Spleen (tissue), 11 donors: Measurements from ENCODE around the gene CCDC102A. TPM values are rescaled to one million over a fixed set of nuclear protein-coding genes. Genes with fewer than 3 reads are reported as not detected.

Source experiments
- DNase-seq: peaks from one replicate; pipeline ENCODE4 v3.0.0-alpha.2; 2020
- H3K27ac ChIP-seq, 8 donors: fragments of 200-600 bp; sonication (generic) in 7 of 8; 1 replicate in 4 of 8; 2 replicates in 4 of 8; pipeline versions ENCODE4 v1.5.0 to v1.8.0; 2016 to 2021; ENCODE audit warnings: inconsistent platforms in 4 of 8, mild to moderate bottlenecking in 4 of 8, moderate library complexity in 1 of 8
- H3K27me3 ChIP-seq, 7 donors: fragments of 200-600 bp; sonication (generic) in 6 of 7; replicated peaks in 1 of 7; 1 replicate in 4 of 7; 2 replicates in 3 of 7; pipeline versions ENCODE4 v1.5.0 to v1.8.0; 2016 to 2021; ENCODE audit warnings: inconsistent platforms in 3 of 7, mild to moderate bottlenecking in 1 of 7
- H3K36me3 ChIP-seq, 6 donors: fragments of 200-600 bp; sonication (generic) in 5 of 6; 1 replicate in 4 of 6; 2 replicates in 2 of 6; pipeline versions ENCODE4 v1.5.0 to v1.8.0; 2016 to 2021; ENCODE audit warnings: inconsistent platforms in 2 of 6
- H3K4me1 ChIP-seq, 6 donors: fragments of 200-600 bp; sonication (generic) in 5 of 6; 1 replicate in 3 of 6; 2 replicates in 3 of 6; pipeline versions ENCODE4 v1.5.0 to v1.8.0; 2016 to 2021; ENCODE audit warnings: inconsistent platforms in 3 of 6
- H3K4me3 ChIP-seq, 8 donors: fragments of 200-600 bp; sonication (generic) in 7 of 8; 1 replicate in 4 of 8; 2 replicates in 4 of 8; pipeline versions ENCODE4 v1.5.0 to v1.8.0; 2016 to 2021; ENCODE audit warnings: inconsistent platforms in 4 of 8, mild to moderate bottlenecking in 4 of 8, moderate library complexity in 2 of 8
- H3K9me3 ChIP-seq, 8 donors: fragments of 200-600 bp; sonication (generic) in 7 of 8; 1 replicate in 4 of 8; 2 replicates in 4 of 8; pipeline versions ENCODE4 v1.5.0 to v1.8.0; 2016 to 2021; ENCODE audit warnings: inconsistent platforms in 4 of 8
- POLR2A ChIP-seq, 3 donors: fragments of 450-650 bp; IDR thresholded peaks; one replicate each; pipeline ENCODE4 v1.5.1; 2017; ENCODE audit warnings: antibody characterized with exemption in 3 of 3, mild to moderate bottlenecking in 1 of 3
- POLR2AphosphoS5 ChIP-seq, 3 donors: sonication (generic); formaldehyde crosslinking; IDR thresholded peaks; one replicate each; pipeline ENCODE4 v1.5.1; 2017; ENCODE audit warnings: antibody characterized with exemption in 3 of 3
- WGBS, 5 donors: extraction: QIAGEN DNeasy Blood & Tissue Kit in 3 of 5; methylation state at CpG; one replicate each; pipeline versions ENCODE4 v1.1.5 to v1.1.7; 2013 to 2018; 5-methylcytosine and 5-hydroxymethylcytosine counted together
- intact Hi-C: fragments of 100-400 bp; cut with DNase I; formaldehyde crosslinking; loops from one replicate; pipeline ENCODE4 v1.15.0; 2023; ENCODE audit warnings: low total_unique reads
- polyA plus RNA-seq, 3 donors: library from polyadenylated mRNA; stranded (reverse); fragments of 200-250 nt; gene quantifications; one replicate each; pipeline ENCODE4 v1.2.1, GENCODE V29; 2013
- total RNA-seq, 7 donors: library from RNA; depleted of rRNA in 3 of 7; stranded (reverse); fragments of >200 nt in 3 of 7; fragmentation: NEBNext Ultra II Directional in 4 of 7; extraction: Animal tissue kit (Norgen Biotek cat#: 25700) in 4 of 7; gene quantifications; one replicate each; pipeline versions ENCODE4 v1.1.0 to v1.2.1, GENCODE V29; 2016 to 2021
- TF ChIP-seq, protein P1 (sequence below), 11 experiments: fragments of 200-600 bp in 7 of 11; fragments of 450-650 bp in 4 of 11; sonication (generic) in 4 of 11; IDR thresholded peaks in 8 of 11; conservative IDR thresholded peaks in 3 of 11; 1 replicate in 7 of 11; 2 replicates in 4 of 11; pipeline versions ENCODE4 v1.4.0 to v1.8.0; 2016 to 2021; ENCODE audit warnings: antibody characterized with exemption in 11 of 11, inconsistent platforms in 4 of 11, mild to moderate bottlenecking in 1 of 11
- donor health status: healthy with polysubstance abuse.
- donor health status: DM: no; HTN: no; CAD: no; lungs with moderate emphysema.
- donor health status: DM: no; HTN: no; CAD: no.
- donor health status: Bipolar disorder and iron deficiency.
- donor health status: healthy.
- donor health status: DM: no; HTN: no; CAD: no.
- donor health status: DM: yes; HTN: yes; CAD: no.

Gene CCDC102A
- total and polyA plus RNA-seq, 10 donors: 4.6 to 14.8 (median 7.8) TPM

- Histone ChIP-seq H3K4me1 (peaks cover 8 to 52% (median 32%) of the 10 kb centered on the region in 6 donors), H3K36me3 (peaks cover 0 to 52% (median 6%) of the 10 kb centered on the region in 6 donors), H3K4me3 (no peak overlapping the region), H3K9me3 (no peaks in the 10 kb centered on the region), H3K27ac (peak overlapping the region in 3 of 8 donors; percentile 22 to 46 (median 34)), H3K27me3 (no peaks in the 10 kb centered on the region)
- DNase-seq: no peak
- 94 to 97% (median 96%) methylated on average over 12 to 23 of the region's 23 CpGs for WGBS, 5 donors
- TF ChIP-seq POLR2AphosphoS5 (IDR thresholded peaks at IDR 0.05): no peak
- TF ChIP-seq POLR2A (IDR thresholded peaks at IDR 0.05): no peak
- TF ChIP-seq, protein P1, sequence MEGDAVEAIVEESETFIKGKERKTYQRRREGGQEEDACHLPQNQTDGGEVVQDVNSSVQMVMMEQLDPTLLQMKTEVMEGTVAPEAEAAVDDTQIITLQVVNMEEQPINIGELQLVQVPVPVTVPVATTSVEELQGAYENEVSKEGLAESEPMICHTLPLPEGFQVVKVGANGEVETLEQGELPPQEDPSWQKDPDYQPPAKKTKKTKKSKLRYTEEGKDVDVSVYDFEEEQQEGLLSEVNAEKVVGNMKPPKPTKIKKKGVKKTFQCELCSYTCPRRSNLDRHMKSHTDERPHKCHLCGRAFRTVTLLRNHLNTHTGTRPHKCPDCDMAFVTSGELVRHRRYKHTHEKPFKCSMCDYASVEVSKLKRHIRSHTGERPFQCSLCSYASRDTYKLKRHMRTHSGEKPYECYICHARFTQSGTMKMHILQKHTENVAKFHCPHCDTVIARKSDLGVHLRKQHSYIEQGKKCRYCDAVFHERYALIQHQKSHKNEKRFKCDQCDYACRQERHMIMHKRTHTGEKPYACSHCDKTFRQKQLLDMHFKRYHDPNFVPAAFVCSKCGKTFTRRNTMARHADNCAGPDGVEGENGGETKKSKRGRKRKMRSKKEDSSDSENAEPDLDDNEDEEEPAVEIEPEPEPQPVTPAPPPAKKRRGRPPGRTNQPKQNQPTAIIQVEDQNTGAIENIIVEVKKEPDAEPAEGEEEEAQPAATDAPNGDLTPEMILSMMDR (IDR thresholded peaks at IDR 0.05 in 8 of 11, conservative IDR thresholded peaks at IDR 0.05 in 3 of 11): no peak
- intact Hi-C loops: loop anchor here (10.0 kb wide), 1 partner anchor 48 kb away; the partner anchor contains the start of gene POLR2C
Measured at GRCh38 chr16:57512296-57513001, 23.9 kb downstream of the CCDC102A start.

DNA sequence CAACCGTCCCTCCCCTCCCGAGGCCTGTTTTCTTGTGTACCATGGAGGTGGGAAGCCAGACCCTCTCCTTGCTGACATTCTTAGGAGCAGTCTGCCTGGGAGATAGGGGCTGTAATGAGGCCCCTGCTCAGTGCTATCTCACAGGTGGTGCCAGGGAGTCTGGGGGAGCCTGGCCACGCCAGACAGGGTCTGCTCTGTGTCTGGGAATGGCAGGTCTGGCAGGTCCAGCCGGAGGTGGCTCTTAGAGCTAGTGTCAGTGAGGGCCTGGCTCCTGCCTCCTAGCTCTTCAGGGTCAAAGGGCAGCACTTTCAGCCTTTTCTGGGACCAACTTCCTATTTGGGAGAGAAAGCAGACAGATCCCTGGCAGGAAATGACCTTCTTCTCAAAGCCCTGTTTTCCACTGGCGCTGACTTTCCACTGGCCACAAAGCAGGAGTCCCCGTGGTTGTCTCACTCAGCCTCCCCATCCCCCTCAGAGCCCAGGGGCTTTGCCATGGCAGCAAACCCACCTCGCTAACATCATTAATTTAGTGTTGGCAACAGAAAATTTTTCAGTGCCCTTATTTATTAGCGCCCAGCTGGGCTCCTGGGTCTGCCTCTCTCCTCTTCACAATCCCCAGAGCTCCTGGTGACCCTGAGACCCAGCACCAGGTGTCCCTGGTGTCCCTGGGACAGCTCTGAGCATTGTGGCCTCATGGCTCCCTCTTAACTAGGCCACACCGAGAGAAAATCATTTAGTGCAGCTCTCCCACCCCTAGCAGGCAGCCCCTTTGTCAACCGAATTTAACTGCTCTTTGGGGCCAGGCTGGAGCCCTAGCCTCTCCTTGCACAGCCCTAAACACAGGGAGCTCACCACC lies 26.1 kb downstream of the CCDC102A start:
- H3K36me3 ChIP-seq: peaks cover 0 to 32% (median 4%) of the 10 kb centered on the region in 6 donors
- intact Hi-C loops: loop anchor here (10.0 kb wide), 1 partner anchor 45 kb away; the partner anchor contains the start of gene POLR2C
- no peaks in the 10 kb centered on the region for H3K9me3 ChIP-seq
- no peak for DNase-seq
- no peaks in the 10 kb centered on the region for H3K27me3 ChIP-seq
- H3K4me3 ChIP-seq: no peak overlapping the region
- peaks cover 8 to 56% (median 32%) of the 10 kb centered on the region in 6 donors for H3K4me1 ChIP-seq
- WGBS, 5 donors: 61 to 80% (median 75%) methylated on average over 10 of the region's 10 CpGs
- peak overlapping the region in 1 of 8 donors; percentile 30 for H3K27ac ChIP-seq
- TF ChIP-seq POLR2A (IDR thresholded peaks at IDR 0.05) (no peak), POLR2AphosphoS5 (IDR thresholded peaks at IDR 0.05) (no peak)
- TF ChIP-seq, protein P1 (IDR thresholded peaks at IDR 0.05 in 8 of 11, conservative IDR thresholded peaks at IDR 0.05 in 3 of 11): no peak

GRCh38 chr16:57509231-57509923 lies 27.0 kb downstream of the CCDC102A start:
- Histone ChIP-seq H3K4me1 (peaks cover 8 to 47% (median 23%) of the 10 kb centered on the region in 6 donors), H3K36me3 (peaks cover 0 to 23% (median 4%) of the 10 kb centered on the region in 6 donors), H3K4me3 (no peak overlapping the region), H3K27me3 (no peaks in the 10 kb centered on the region), H3K27ac (no peak overlapping the region), H3K9me3 (no peaks in the 10 kb centered on the region)
- WGBS, 5 donors: 82 to 85% (median 83%) methylated on average over 12 of the region's 12 CpGs
- TF ChIP-seq, protein P1 (IDR thresholded peaks at IDR 0.05 in 8 of 11, conservative IDR thresholded peaks at IDR 0.05 in 3 of 11): no peak
- TF ChIP-seq POLR2AphosphoS5 (IDR thresholded peaks at IDR 0.05) (no peak), POLR2A (IDR thresholded peaks at IDR 0.05) (no peak)
- intact Hi-C loops: no loop called here
- DNase-seq: no peak
